ENCODE measurements around the gene WTAP.
"Not testable (repeated sequence)": the region's sequence is repeated elsewhere in the genome, so short reads cannot be mapped to it uniquely, and the experiment has no call there.

The WTAP gene

GRCh38 chr6:159726918-159727716 lies at the start of gene WTAP:
Gene WTAP (plus strand): TSS chr6:159727506. CDS start chr6:159736266, 8,760 bp downstream.
- peak; percentile 94 for DNase-seq (ENCODE audit: low read depth)

GRCh38 chr6:159677506-159678165 lies 49.7 kb upstream of the WTAP start:
- no peak for DNase-seq (ENCODE audit: low read depth)

- DNase-seq (ENCODE audit: low read depth), result no peak
Measured at GRCh38 chr6:159678574-159678973, 48.7 kb upstream of the WTAP start.

GRCh38 chr6:159679091-159680077 lies 47.9 kb upstream of the WTAP start:
- DNase-seq (ENCODE audit: low read depth), result no peak

- DNase-seq (ENCODE audit: low read depth), result no peak
Measured at GRCh38 chr6:159680104-159680503, 47.2 kb upstream of the WTAP start.

- no peak for DNase-seq (ENCODE audit: low read depth)
Measured at GRCh38 chr6:159681191-159681880, 46.0 kb upstream of the WTAP start.

- no peak for DNase-seq (ENCODE audit: low read depth)
Measured at GRCh38 chr6:159682295-159682694, 45.0 kb upstream of the WTAP start.

- no peak for DNase-seq (ENCODE audit: low read depth)
Measured at GRCh38 chr6:159682810-159683209, 44.5 kb upstream of the WTAP start.

- no peak for DNase-seq (ENCODE audit: low read depth)
Measured at GRCh38 chr6:159684013-159684304, 43.3 kb upstream of the WTAP start.

GRCh38 chr6:159686040-159686439 lies 41.3 kb upstream of the WTAP start:
- DNase-seq (ENCODE audit: low read depth), result no peak

GRCh38 chr6:159686703-159687102 lies 40.6 kb upstream of the WTAP start:
- no peak for DNase-seq (ENCODE audit: low read depth)

GRCh38 chr6:159687341-159687740 lies 40.0 kb upstream of the WTAP start:
- DNase-seq (ENCODE audit: low read depth), result no peak

- DNase-seq (ENCODE audit: low read depth), result no peak
Measured at GRCh38 chr6:159688266-159688905, 38.9 kb upstream of the WTAP start.

GRCh38 chr6:159689001-159689400 lies 38.3 kb upstream of the WTAP start:
- DNase-seq (ENCODE audit: low read depth), result no peak

- DNase-seq (ENCODE audit: low read depth), result not testable (repeated sequence)
Measured at GRCh38 chr6:159690135-159690534, 37.2 kb upstream of the WTAP start.

- no peak for DNase-seq (ENCODE audit: low read depth)
Measured at GRCh38 chr6:159691133-159691962, 36.0 kb upstream of the WTAP start.

- no peak for DNase-seq (ENCODE audit: low read depth)
Measured at GRCh38 chr6:159691963-159692287, 35.4 kb upstream of the WTAP start.

GRCh38 chr6:159692303-159693127 lies 34.8 kb upstream of the WTAP start:
- peak; percentile 29 for DNase-seq (ENCODE audit: low read depth)

GRCh38 chr6:159693128-159693893 lies 34.0 kb upstream of the WTAP start, which contains the start of gene SOD2:
Gene SOD2 (minus strand): TSS chr6:159693241. CDS start chr6:159693167, 74 bp downstream.
- DNase-seq (ENCODE audit: low read depth), result peak; percentile 77
